PC-3 (cell line): ENCODE measurements around the gene ALG10. TPM values are rescaled to one million over a fixed set of nuclear protein-coding genes. Genes with fewer than 3 reads are reported as not detected.

Source experiments
- ATAC-seq: fragments of 200-7000 bp; cut with Tn5 transposase; 2 replicates; pipeline ENCODE4 v1.9.1; 2020; ENCODE audit warnings: mild to moderate bottlenecking, moderate library complexity
- BruUV-seq: library from RNA; stranded (reverse); fragments of 400-500 nt; replicated peaks from 2 replicates; lab custom pipeline; 2021; lab: Mats Ljungman, UMichigan
- CTCF ChIA-PET: fragments of 300-600 bp; sonication (Branson Sonifier 250); formaldehyde crosslinking; loops from one replicate; lab custom pipeline; 2022; ENCODE audit warnings: antibody characterized with exemption; lab: Charles Lee
- POLR2A ChIA-PET: fragments of 300-600 bp; sonication (Branson Sonifier 250); formaldehyde crosslinking; loops from one replicate; lab custom pipeline; 2022; ENCODE audit warnings: antibody characterized with exemption; ENCODE audit not compliant: unreplicated experiment; lab: Charles Lee
- DNase-seq: peaks from one replicate; pipeline ENCODE4 v3.0.0-alpha.2; 2015
- H2AFZ ChIP-seq: fragments of 300-600 bp; sonication (generic); 2 replicates; pipeline ENCODE4 v1.6.0; 2016; ENCODE audit warnings: antibody characterized with exemption, low read length
- H3F3A ChIP-seq: fragments of 300-600 bp; sonication (generic); one replicate; pipeline ENCODE4 v1.6.0; 2017; ENCODE audit warnings: antibody characterized with exemption, low read length, control low read depth, mild to moderate bottlenecking; ENCODE audit not compliant: unreplicated experiment
- H3K27ac ChIP-seq: fragments of 300-600 bp; sonication (generic); 2 replicates; pipeline ENCODE4 v1.5.1; 2016; ENCODE audit warnings: mild to moderate bottlenecking, low read length
- H3K27me3 ChIP-seq: fragments of 300-600 bp; sonication (generic); 2 replicates; pipeline ENCODE4 v1.6.1; 2016; ENCODE audit warnings: low read length, mixed read lengths
- H3K36me3 ChIP-seq: fragments of 300-600 bp; sonication (generic); 2 replicates; pipeline ENCODE4 v1.6.1; 2016; ENCODE audit warnings: low read depth, mixed run types, low read length, mixed read lengths
- H3K4me1 ChIP-seq: fragments of 300-600 bp; sonication (generic); 2 replicates; pipeline ENCODE4 v1.5.1; 2016; ENCODE audit warnings: low read length; ENCODE audit not compliant: insufficient read depth
- H3K4me2 ChIP-seq: fragments of 300-600 bp; sonication (generic); 2 replicates; pipeline ENCODE4 v1.6.0; 2016; ENCODE audit warnings: low read length
- H3K4me3 ChIP-seq: fragments of 300-600 bp; sonication (generic); 2 replicates; pipeline ENCODE4 v1.5.1; 2016; ENCODE audit warnings: mild to moderate bottlenecking, low read length, mixed read lengths
- H3K79me2 ChIP-seq: fragments of 300-600 bp; sonication (generic); 2 replicates; pipeline ENCODE4 v1.6.1; 2017; ENCODE audit warnings: low read length, mixed read lengths
- H3K9ac ChIP-seq: fragments of 300-600 bp; sonication (generic); 2 replicates; pipeline ENCODE4 v1.6.0; 2016; ENCODE audit warnings: mild to moderate bottlenecking, low read length
- H3K9me2 ChIP-seq: fragments of 300-600 bp; sonication (generic); replicated peaks from 2 replicates; pipeline ENCODE4 v1.6.1; 2016; ENCODE audit warnings: mixed run types, low read length, mixed read lengths
- H3K9me3 ChIP-seq: fragments of 300-600 bp; sonication (generic); 2 replicates; pipeline ENCODE4 v1.6.1; 2016; ENCODE audit warnings: low read length, mixed read lengths
- H4K20me1 ChIP-seq: fragments of 300-600 bp; sonication (generic); 2 replicates; pipeline ENCODE4 v1.6.1; 2016; ENCODE audit warnings: low read length, mixed read lengths
- EZH2 ChIP-seq: fragments of 300-600 bp; sonication (generic); IDR thresholded peaks from one replicate; pipeline ENCODE4 v1.6.1; 2017; ENCODE audit warnings: antibody characterized with exemption, mild to moderate bottlenecking, low read length; ENCODE audit not compliant: unreplicated experiment
- EZH2phosphoT487 ChIP-seq: fragments of 300-600 bp; sonication (generic); IDR thresholded peaks from 2 replicates; pipeline ENCODE4 v1.6.1; 2018; ENCODE audit warnings: mild to moderate bottlenecking, antibody characterized with exemption, low read length, borderline replicate concordance
- intact Hi-C: fragments of 100-400 bp; cut with micrococcal nuclease; formaldehyde crosslinking; loops from 2 replicates; pipeline ENCODE4 v1.9.0; 2023
- total RNA-seq: library from RNA; depleted of rRNA; stranded (reverse); fragments of >200 nt; gene quantifications from 2 replicates; pipeline ENCODE4 v1.2.3, GENCODE V29; 2014
- TF ChIP-seq, protein P1 (sequence below): fragments of 300-600 bp; sonication (generic); conservative IDR thresholded peaks from 2 replicates; pipeline ENCODE4 v1.5.1; 2017; ENCODE audit warnings: antibody characterized with exemption, low read depth, mild to moderate bottlenecking, low read length

The ALG10 gene
- total RNA-seq, 1 experiment from 2014 or later = 15.7 TPM

GRCh38 chr12:34048714-34049113, 26.4 kb downstream of the ALG10 start:
- H3K9ac ChIP-seq = no peak overlapping the region
- no peak overlapping the region for H2AFZ ChIP-seq
- no peak for DNase-seq
- TF ChIP-seq EZH2 = no peak
- TF ChIP-seq, protein P1, sequence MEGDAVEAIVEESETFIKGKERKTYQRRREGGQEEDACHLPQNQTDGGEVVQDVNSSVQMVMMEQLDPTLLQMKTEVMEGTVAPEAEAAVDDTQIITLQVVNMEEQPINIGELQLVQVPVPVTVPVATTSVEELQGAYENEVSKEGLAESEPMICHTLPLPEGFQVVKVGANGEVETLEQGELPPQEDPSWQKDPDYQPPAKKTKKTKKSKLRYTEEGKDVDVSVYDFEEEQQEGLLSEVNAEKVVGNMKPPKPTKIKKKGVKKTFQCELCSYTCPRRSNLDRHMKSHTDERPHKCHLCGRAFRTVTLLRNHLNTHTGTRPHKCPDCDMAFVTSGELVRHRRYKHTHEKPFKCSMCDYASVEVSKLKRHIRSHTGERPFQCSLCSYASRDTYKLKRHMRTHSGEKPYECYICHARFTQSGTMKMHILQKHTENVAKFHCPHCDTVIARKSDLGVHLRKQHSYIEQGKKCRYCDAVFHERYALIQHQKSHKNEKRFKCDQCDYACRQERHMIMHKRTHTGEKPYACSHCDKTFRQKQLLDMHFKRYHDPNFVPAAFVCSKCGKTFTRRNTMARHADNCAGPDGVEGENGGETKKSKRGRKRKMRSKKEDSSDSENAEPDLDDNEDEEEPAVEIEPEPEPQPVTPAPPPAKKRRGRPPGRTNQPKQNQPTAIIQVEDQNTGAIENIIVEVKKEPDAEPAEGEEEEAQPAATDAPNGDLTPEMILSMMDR = no peak
- no peak for TF ChIP-seq EZH2phosphoT487
- H3K4me2 ChIP-seq = no peak overlapping the region
- no peaks in the 10 kb centered on the region for H3K9me3 ChIP-seq
- no peaks in the 10 kb centered on the region for H4K20me1 ChIP-seq
- no peaks in the 10 kb centered on the region for H3K79me2 ChIP-seq
- ChIA-PET POLR2A (no interaction called here), CTCF (no interaction called here)
- intact Hi-C loops = no loop called here
- no peaks in the 10 kb centered on the region for H3F3A ChIP-seq
- no peak for ATAC-seq
- H3K4me1 ChIP-seq = no peaks in the 10 kb centered on the region
- H3K27me3 ChIP-seq = no peaks in the 10 kb centered on the region
- no peak overlapping the region for H3K27ac ChIP-seq
- no TSS peak for BruUV-seq
- H3K36me3 ChIP-seq = no peaks in the 10 kb centered on the region
- H3K9me2 ChIP-seq = no peaks in the 10 kb centered on the region
- no peak overlapping the region for H3K4me3 ChIP-seq

- ChIA-PET CTCF (interaction anchor here (0.6 kb wide), 1 partner anchor 167 kb away, joined by 3 read pairs; no protein-coding TSS in a partner anchor), POLR2A (no interaction called here)
- ATAC-seq = no peak
- no peaks in the 10 kb centered on the region for H3K4me1 ChIP-seq
- no peak overlapping the region for H3K4me2 ChIP-seq
- H4K20me1 ChIP-seq = no peaks in the 10 kb centered on the region
- TF ChIP-seq, protein P1 = no peak
- TF ChIP-seq EZH2phosphoT487 (no peak), EZH2 (no peak)
- no peak overlapping the region for H3K4me3 ChIP-seq
- no peak for DNase-seq
- no peaks in the 10 kb centered on the region for H3K27me3 ChIP-seq
- no peaks in the 10 kb centered on the region for H3K36me3 ChIP-seq
- no peaks in the 10 kb centered on the region for H3K9me2 ChIP-seq
- no peaks in the 10 kb centered on the region for H3K9me3 ChIP-seq
- intact Hi-C loops = no loop called here
- no TSS peak for BruUV-seq
- no peak overlapping the region for H3K27ac ChIP-seq
- H2AFZ ChIP-seq = no peak overlapping the region
- H3F3A ChIP-seq = no peaks in the 10 kb centered on the region
- no peak overlapping the region for H3K9ac ChIP-seq
- no peaks in the 10 kb centered on the region for H3K79me2 ChIP-seq
These were observed 29.2 kb downstream of the ALG10 start for GRCh38 chr12:34051486-34051885.

DNA sequence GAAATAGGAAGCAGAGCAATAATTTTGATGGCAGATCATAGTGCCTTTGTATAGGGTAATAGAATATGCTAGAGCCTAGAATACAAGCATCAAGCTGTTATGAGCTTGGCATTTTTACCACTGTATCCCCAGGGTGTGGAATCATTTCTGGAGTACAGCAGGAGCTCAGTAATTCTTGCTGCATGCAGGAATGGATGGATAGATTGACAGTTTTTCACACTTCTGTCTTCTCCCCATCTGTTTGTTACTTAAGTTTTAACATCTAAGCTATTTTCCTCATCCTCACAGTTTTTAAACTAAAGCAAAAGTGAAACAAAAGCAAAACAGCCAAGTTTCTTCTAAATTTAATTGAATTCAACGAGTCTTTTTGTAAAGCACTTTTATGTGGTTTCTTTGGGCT, 32.6 kb downstream of the ALG10 start:
- no TSS peak for BruUV-seq
- TF ChIP-seq, protein P1 = no peak
- TF ChIP-seq EZH2phosphoT487 (no peak), EZH2 (no peak)
- Histone ChIP-seq H3K9me2 (no peaks in the 10 kb centered on the region), H3K4me2 (no peak overlapping the region), H2AFZ (no peak overlapping the region), H3K36me3 (no peaks in the 10 kb centered on the region), H3K27me3 (no peaks in the 10 kb centered on the region), H3K4me1 (no peaks in the 10 kb centered on the region), H3K9ac (no peak overlapping the region), H3K79me2 (no peaks in the 10 kb centered on the region), H3F3A (no peaks in the 10 kb centered on the region), H3K27ac (no peak overlapping the region), H4K20me1 (no peaks in the 10 kb centered on the region), H3K9me3 (no peaks in the 10 kb centered on the region), H3K4me3 (no peak overlapping the region)
- ATAC-seq (no peak), DNase-seq (no peak)
- ChIA-PET POLR2A (no interaction called here), CTCF (no interaction called here)
- intact Hi-C loops = no loop called here
